Measurements from ENCODE around the gene TBX20. TPM values are rescaled to one million over a fixed set of nuclear protein-coding genes. Genes with fewer than 3 reads are reported as not detected.
"Not testable (repeated sequence)": the region's sequence is repeated elsewhere in the genome, so short reads cannot be mapped to it uniquely, and the experiment has no call there.

Gene TBX20
- total RNA-seq, 4 donors from 2014 or later, result 0.22 to 0.27 TPM; not detected in 2

DNA sequence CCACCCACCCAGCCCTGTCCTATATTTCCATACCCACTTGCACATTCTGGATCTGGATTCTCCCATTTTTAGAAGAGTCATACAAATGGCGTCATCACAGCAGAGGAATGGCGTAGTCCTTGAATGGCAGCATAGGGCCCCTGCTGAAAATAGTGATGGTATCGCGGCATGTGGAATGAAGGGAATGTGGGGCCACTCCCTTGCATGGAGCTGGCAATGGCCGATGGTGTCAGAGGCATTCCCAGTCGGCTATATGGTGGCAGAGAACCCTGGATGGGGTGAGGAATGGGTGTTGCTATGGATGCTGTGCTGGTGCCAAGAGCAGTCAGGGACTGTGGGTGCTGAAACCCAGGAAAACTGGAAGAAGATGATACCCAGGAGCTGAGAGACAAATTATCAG is 51.5 kb downstream of the TBX20 start:
- WGBS, 2 donors, result 88 to 91% methylated on average over 6 of the region's 6 CpGs
- H3K4me3 ChIP-seq (replicated peaks in 1 of 3); H3K36me3 ChIP-seq; H3K27me3 ChIP-seq; DNase-seq; H3K9me3 ChIP-seq; H3K27ac ChIP-seq; intact Hi-C loops (cut with DNase I); H3K4me1 ChIP-seq: not testable (repeated sequence)

DNA sequence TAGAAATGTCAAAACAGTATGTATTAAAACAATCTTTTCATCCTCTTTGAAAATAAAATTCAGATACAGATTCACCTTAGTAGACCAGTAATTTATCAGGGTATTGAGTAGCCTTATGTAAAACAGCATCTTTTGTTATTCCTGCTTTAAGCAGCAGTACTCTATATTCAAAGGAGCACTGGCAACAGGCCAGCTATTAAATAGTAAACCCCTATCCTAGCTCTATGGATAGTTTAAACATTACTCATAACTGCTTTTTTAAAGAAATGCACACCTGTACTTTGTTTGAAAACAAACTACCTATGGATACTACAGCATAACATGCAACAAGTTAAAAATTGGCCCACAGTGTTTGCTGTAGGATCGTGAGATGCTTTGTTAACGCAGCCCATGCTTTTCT is 53.7 kb downstream of the TBX20 start:
- H3K27ac ChIP-seq; H3K27me3 ChIP-seq; intact Hi-C loops (cut with DNase I); H3K4me3 ChIP-seq (replicated peaks in 1 of 3); H3K36me3 ChIP-seq; DNase-seq; H3K9me3 ChIP-seq; H3K4me1 ChIP-seq: not testable (repeated sequence)
- 69 to 92% methylated on average over 2 of the region's 2 CpGs for WGBS, 2 donors

DNA sequence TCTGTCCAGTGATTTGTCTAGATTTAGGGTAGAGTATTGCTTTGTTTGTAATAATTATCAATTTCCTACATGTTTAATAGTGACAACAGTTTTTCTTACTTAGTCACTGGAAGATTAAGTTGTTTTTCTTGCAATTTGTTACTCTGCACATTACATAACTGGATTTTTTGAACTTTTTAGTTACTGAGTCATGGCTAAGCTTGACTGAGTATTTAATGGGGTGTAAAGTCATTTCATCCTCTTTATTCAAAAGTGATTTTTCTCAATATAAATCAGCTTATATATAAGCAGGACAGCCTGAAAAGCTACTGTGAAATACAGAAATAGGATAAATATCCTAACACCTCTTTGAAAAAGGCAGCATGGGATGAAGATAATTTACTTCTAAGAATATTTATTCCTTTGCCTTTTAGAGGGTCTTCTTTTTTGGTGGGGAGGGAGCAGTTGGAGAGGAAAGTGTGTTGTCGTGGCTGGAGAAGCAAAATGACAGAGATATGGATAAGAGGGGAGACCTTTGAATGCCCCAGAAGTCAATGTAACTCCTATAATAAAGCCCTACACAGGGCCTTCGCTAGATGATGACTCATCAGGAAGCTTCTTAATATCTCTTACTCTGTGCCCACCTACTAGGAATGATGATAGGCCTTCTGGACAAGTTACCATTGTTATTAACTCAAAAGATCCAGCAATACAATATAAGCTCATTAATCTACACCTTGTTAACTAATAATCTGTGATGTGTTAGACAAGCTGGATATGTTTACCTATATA is 55.3 kb downstream of the TBX20 start:
- intact Hi-C loops (cut with DNase I); H3K27ac ChIP-seq; H3K36me3 ChIP-seq; DNase-seq; H3K4me1 ChIP-seq; H3K4me3 ChIP-seq (replicated peaks in 1 of 3); H3K9me3 ChIP-seq; H3K27me3 ChIP-seq: not testable (repeated sequence)
- WGBS, 2 donors, result 73 to 85% methylated on average over 2 of the region's 2 CpGs

DNA sequence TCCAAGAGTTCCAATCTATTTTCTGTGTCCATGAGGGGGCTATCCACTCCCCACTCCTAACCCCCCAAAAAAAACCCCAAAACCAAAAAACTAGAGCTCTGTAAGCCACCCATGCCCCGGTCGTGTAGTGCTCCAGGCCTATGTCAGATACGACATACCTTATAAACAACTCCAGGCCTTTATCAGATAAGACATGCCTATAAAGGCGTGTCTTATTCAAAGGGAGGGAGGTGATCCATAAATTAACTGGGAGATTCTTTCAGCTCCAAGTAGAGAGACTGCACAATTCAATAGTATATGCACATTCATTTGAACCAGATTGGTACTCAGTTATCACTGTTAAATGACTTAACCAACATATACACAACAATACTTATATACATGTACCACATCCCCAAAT is 62.3 kb downstream of the TBX20 start:
- intact Hi-C loops (cut with DNase I); H3K27me3 ChIP-seq; H3K27ac ChIP-seq; H3K36me3 ChIP-seq; H3K9me3 ChIP-seq; DNase-seq; H3K4me3 ChIP-seq (replicated peaks in 1 of 3); H3K4me1 ChIP-seq: not testable (repeated sequence)
- 91 to 95% methylated on average over 4 of the region's 4 CpGs for WGBS, 2 donors

DNA sequence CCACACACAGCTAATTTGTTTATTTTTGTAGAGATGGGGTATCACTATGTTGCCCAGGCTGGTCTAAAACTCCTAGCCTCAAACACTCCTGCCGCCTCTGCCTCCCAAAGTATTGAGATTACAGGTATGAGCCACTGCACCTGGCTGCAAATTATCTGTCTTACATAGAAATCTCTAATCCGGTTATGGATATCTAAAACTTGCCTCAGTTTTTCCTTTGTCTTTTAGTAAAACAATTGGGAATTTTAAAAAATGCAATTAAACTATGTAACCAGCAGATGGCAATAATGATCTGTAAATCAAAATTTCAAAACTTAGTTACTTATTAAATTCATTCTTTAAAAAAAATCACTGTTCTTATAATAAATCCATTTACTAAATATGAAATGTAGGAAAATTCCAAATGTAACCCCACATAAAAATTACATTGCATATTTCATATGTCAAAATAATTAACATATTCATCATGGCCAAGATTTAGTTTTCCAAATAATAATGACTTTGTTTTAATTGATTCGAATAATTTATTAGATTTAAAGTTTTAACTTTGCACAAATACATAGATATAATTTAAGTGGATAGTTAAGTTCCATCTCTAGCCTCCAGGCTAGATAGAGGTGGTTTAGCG is 63.6 kb downstream of the TBX20 start:
- H3K36me3 ChIP-seq; H3K4me3 ChIP-seq (replicated peaks in 1 of 3); H3K27ac ChIP-seq; intact Hi-C loops (cut with DNase I); H3K9me3 ChIP-seq; DNase-seq; H3K27me3 ChIP-seq: not testable (repeated sequence)
- TF ChIP-seq, protein P1, sequence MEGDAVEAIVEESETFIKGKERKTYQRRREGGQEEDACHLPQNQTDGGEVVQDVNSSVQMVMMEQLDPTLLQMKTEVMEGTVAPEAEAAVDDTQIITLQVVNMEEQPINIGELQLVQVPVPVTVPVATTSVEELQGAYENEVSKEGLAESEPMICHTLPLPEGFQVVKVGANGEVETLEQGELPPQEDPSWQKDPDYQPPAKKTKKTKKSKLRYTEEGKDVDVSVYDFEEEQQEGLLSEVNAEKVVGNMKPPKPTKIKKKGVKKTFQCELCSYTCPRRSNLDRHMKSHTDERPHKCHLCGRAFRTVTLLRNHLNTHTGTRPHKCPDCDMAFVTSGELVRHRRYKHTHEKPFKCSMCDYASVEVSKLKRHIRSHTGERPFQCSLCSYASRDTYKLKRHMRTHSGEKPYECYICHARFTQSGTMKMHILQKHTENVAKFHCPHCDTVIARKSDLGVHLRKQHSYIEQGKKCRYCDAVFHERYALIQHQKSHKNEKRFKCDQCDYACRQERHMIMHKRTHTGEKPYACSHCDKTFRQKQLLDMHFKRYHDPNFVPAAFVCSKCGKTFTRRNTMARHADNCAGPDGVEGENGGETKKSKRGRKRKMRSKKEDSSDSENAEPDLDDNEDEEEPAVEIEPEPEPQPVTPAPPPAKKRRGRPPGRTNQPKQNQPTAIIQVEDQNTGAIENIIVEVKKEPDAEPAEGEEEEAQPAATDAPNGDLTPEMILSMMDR (IDR thresholded peaks at IDR 0.05), result peak in 1 of 6 experiments; percentile 31
- H3K4me1 ChIP-seq, result peaks cover 0 to 12% of the 10 kb centered on the region in 2 donors
- WGBS, 2 donors, result 52 to 63% methylated on average over 4 of the region's 4 CpGs

DNA sequence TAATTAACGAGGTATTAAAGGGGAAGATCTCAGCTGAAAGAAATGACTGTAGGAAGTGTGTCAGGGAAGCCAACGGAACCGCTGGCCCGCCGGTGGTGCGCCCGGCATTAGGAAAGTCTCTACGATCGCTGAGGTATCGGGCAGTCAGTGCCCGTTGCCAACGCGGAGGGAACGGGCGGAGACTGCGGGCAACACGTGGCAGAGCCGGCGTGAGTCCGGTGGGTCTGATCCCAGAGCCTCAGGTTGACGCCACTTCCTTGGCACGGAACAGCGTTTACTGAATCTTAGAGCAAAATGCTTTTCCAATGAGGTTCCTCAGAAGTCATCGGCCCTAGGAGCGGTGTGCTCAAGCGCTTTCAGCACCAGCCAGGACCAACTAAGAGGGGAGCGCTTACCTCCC is 67.1 kb downstream of the TBX20 start:
- not testable (repeated sequence) for H3K27me3 ChIP-seq, H3K27ac ChIP-seq, H3K36me3 ChIP-seq, H3K9me3 ChIP-seq
- H3K4me1 ChIP-seq, result peaks cover 0 to 12% of the 10 kb centered on the region in 2 donors
- 0 to 2% methylated on average over 20 to 22 of the region's 27 CpGs for WGBS, 2 donors
- H3K4me3 ChIP-seq (replicated peaks in 1 of 3), result peak overlapping the region; percentile 3 to 25 (median 17)
- intact Hi-C loops (cut with DNase I), result loop anchor here (10.0 kb wide), 1 partner anchor 338 kb away; no protein-coding TSS in a partner anchor
- DNase-seq, result peak; percentile 32 to 50

DNA sequence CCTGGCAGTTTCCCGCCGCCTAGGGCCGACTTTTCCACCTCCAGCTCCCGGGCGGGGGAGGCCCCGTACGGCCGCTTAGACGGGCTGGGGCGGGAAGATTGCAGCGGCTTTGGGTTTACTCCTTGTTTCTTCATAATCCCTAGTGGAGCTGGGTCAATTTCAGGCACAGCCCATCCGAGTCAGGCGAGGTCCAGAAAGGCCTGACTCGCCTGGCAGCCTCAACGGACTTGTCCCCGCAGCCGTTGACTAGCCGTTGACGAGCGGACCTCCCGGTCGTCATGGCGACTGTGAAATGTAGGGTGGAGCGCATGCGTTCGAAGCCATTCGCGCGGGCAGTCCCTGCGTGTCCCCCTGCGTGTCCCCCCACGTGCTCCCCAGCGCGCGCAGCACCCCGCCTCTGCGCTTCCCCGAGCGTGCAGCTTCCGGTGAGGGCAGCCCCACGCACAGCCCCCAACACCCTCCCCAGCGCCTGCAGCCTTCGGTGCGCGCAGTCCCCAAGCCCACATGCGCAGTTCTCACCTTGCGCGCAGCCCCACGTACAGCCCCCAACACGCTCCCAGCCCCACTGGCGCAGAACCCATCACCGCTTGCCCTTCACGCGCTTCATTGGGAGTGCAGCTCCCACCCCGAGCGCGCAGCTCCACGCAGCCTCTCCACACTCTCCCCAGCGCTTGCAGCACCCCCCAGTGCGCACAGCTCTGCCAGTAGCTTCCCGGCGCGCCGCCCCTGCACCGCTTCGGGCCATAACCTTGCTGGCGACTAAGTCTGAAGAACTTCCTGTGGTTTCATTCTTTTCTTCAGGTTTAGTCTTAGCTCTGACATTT is 67.8 kb downstream of the TBX20 start:
- 1% methylated on average over 20 to 22 of the region's 67 CpGs for WGBS, 2 donors
- Histone ChIP-seq H3K27me3 (no peaks in the 10 kb centered on the region), H3K36me3 (no peaks in the 10 kb centered on the region), H3K9me3 (no peaks in the 10 kb centered on the region), H3K27ac (no peak overlapping the region), H3K4me3 (replicated peaks in 1 of 3) (peak overlapping the region; percentile 3 to 25 (median 17)), H3K4me1 (peaks cover 0 to 12% of the 10 kb centered on the region in 2 donors)
- no peak for TF ChIP-seq POLR2A (IDR thresholded peaks at IDR 0.05)
- TF ChIP-seq, protein P1 (IDR thresholded peaks at IDR 0.05), result no peak
- peak; percentile 22 to 23 for DNase-seq
- intact Hi-C loops (cut with DNase I), result loop anchor here (10.0 kb wide), 1 partner anchor 339 kb away; no protein-coding TSS in a partner anchor

DNA sequence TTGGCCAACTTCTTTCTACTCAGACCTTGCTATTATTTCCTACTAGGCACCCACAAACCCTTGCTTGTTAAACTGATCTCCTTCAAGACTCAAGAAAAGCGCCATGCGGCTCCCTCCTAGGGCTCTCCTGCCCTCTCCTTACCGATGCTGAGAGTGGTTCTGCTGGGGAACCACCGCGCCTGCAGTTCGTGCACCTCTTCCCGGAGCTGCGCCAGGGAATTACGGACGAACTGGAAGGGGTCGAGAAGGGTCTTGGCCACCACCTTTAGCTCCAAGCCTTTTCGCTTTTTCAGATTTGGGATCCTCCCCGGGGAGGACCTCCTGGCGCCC is 68.4 kb downstream of the TBX20 start:
- H3K9me3 ChIP-seq, H3K27me3 ChIP-seq, H3K36me3 ChIP-seq, DNase-seq, H3K27ac ChIP-seq: not testable (repeated sequence)
- Histone ChIP-seq H3K4me1 (peaks cover 0 to 12% of the 10 kb centered on the region in 2 donors), H3K4me3 (replicated peaks in 1 of 3) (peak overlapping the region in 1 of 3 donors; percentile 17)
- 3 to 5% methylated on average over 6 to 13 of the region's 14 CpGs for WGBS, 2 donors
- intact Hi-C loops (cut with DNase I), result loop anchor here (10.0 kb wide), 1 partner anchor 339 kb away; no protein-coding TSS in a partner anchor

DNA sequence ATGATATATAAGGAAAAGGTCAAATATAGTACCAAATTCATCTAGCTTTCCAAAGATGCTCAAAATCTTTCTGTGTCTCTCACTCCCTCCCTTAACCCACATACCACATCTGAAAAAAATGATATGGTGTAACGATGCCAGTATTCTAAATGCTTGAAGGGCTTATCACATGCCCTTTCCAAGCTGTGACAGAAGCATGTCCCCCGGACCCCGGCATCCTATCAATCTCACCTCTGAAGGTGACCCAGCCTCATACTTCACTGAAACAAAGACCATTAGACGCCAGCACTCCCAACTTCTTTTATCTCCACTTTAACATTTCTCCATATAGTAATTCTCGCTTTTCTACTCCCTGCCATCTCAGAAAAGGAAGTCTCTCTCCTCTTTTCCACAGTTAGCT is 68.9 kb downstream of the TBX20 start:
- not testable (repeated sequence) for H3K27me3 ChIP-seq; H3K27ac ChIP-seq; DNase-seq; H3K4me3 ChIP-seq (replicated peaks in 1 of 3); H3K9me3 ChIP-seq; H3K36me3 ChIP-seq
- peaks cover 0 to 12% of the 10 kb centered on the region in 2 donors for H3K4me1 ChIP-seq
- intact Hi-C loops (cut with DNase I), result loop anchor here (10.0 kb wide), 1 partner anchor 340 kb away; no protein-coding TSS in a partner anchor
- 72 to 77% methylated on average over 5 of the region's 5 CpGs for whole genome bisulfite sequencing, 2 donors

DNA sequence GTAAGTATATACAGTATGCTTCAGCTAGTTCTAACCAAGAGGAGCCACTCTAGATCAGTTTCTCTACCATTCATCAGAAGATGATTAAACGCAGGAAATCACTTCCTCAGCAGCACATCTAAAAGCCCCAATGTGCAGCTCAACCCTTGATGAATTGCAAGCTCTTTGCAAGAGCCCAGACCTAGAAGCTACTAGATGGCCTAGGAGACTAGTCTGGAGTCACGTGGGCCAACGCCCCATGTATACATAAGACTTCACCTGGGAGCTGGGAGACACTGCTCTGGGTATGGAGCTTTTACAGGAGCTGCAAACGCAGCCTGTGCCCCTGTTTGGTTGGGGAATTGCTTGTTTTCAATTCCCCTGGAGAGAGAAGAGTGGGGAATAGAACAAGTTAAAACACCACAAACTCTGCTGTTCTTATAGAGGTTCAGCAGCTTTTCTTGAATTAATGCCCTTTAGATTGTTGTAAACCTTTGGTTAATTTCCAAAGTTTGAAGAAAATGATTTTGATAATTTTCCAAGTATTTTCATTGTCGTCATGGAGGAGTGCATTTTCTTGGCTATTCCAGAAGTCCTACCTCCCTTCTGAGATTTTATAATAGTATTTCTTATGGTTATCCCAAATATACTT is 69.9 kb downstream of the TBX20 start:
- H3K9me3 ChIP-seq; H3K27ac ChIP-seq; H3K27me3 ChIP-seq; DNase-seq; H3K4me3 ChIP-seq (replicated peaks in 1 of 3); H3K36me3 ChIP-seq: not testable (repeated sequence)
- peaks cover 0 to 12% of the 10 kb centered on the region in 2 donors for H3K4me1 ChIP-seq
- intact Hi-C loops (cut with DNase I), result loop anchor here (10.0 kb wide), 1 partner anchor 341 kb away; no protein-coding TSS in a partner anchor
- 71 to 79% methylated on average over 5 of the region's 5 CpGs for WGBS, 2 donors
